GM21737 (cell line): Measurements from ENCODE around the gene FOXL3.
"Not testable (repeated sequence)": the region's sequence is repeated elsewhere in the genome, so short reads cannot be mapped to it uniquely, and the experiment has no call there.

ENCODE experiments used
- ATAC-seq: cut with Tn5 transposase; IDR thresholded peaks from one replicate; pipeline ENCODE4 v1.9.1; 2021; ENCODE audit warnings: mild to moderate bottlenecking, moderate library complexity; ENCODE audit not compliant: unreplicated experiment

Gene FOXL3

GRCh38 chr7:286266-286665, 3.7 kb upstream of the FOXL3 start:
- ATAC-seq, result no peak

GRCh38 chr7:288671-289101, 1.3 kb upstream of the FOXL3 start:
- no peak for ATAC-seq

- ATAC-seq, result no peak
Observed at GRCh38 chr7:289209-289755, 688 bp upstream of the FOXL3 start.

- ATAC-seq, result no peak
Observed at GRCh38 chr7:290554-291372, 793 bp downstream of the FOXL3 start.

- ATAC-seq, result no peak
Observed at GRCh38 chr7:291373-292092, 1.6 kb downstream of the FOXL3 start.

- ATAC-seq, result no peak
Observed at GRCh38 chr7:292226-292625, 2.3 kb downstream of the FOXL3 start.

GRCh38 chr7:292826-293225, 2.9 kb downstream of the FOXL3 start:
- ATAC-seq, result no peak

GRCh38 chr7:293681-294439, 3.9 kb downstream of the FOXL3 start:
- no peak for ATAC-seq

- no peak for ATAC-seq
Observed at GRCh38 chr7:294440-295154, 4.6 kb downstream of the FOXL3 start.

GRCh38 chr7:295155-296154, 5.5 kb downstream of the FOXL3 start:
- no peak for ATAC-seq

GRCh38 chr7:296373-296945, 6.5 kb downstream of the FOXL3 start:
- ATAC-seq, result no peak

GRCh38 chr7:297141-297540, 7.2 kb downstream of the FOXL3 start:
- ATAC-seq, result not testable (repeated sequence)

GRCh38 chr7:297611-298374, 7.8 kb downstream of the FOXL3 start:
- ATAC-seq, result no peak

GRCh38 chr7:298375-298702, 8.4 kb downstream of the FOXL3 start:
- no peak for ATAC-seq

GRCh38 chr7:298743-299142, 8.8 kb downstream of the FOXL3 start:
- no peak for ATAC-seq

GRCh38 chr7:299169-299568, 9.2 kb downstream of the FOXL3 start:
- ATAC-seq, result no peak

- ATAC-seq, result no peak
Observed at GRCh38 chr7:299628-300027, 9.7 kb downstream of the FOXL3 start.

GRCh38 chr7:300048-300447, 10.1 kb downstream of the FOXL3 start:
- ATAC-seq, result no peak
